Lower leg skin (tissue), 3 donors: ENCODE data around the gene KIF26B.

Experiments used
- POLR2A ChIP-seq, 2 donors: fragments of 450-650 bp; IDR thresholded peaks; one replicate each; pipeline ENCODE4 v1.6.1; 2016 to 2017; ENCODE audit warnings: antibody characterized with exemption in 2 of 2, mild to moderate bottlenecking in 1 of 2, moderate library complexity in 1 of 2
- TF ChIP-seq, protein P1 (sequence below), 3 donors: fragments of 450-650 bp; IDR thresholded peaks; one replicate each; pipeline ENCODE4 v1.5.1; 2016; ENCODE audit warnings: antibody characterized with exemption in 3 of 3, mild to moderate bottlenecking in 3 of 3, moderate library complexity in 2 of 3

DNA sequence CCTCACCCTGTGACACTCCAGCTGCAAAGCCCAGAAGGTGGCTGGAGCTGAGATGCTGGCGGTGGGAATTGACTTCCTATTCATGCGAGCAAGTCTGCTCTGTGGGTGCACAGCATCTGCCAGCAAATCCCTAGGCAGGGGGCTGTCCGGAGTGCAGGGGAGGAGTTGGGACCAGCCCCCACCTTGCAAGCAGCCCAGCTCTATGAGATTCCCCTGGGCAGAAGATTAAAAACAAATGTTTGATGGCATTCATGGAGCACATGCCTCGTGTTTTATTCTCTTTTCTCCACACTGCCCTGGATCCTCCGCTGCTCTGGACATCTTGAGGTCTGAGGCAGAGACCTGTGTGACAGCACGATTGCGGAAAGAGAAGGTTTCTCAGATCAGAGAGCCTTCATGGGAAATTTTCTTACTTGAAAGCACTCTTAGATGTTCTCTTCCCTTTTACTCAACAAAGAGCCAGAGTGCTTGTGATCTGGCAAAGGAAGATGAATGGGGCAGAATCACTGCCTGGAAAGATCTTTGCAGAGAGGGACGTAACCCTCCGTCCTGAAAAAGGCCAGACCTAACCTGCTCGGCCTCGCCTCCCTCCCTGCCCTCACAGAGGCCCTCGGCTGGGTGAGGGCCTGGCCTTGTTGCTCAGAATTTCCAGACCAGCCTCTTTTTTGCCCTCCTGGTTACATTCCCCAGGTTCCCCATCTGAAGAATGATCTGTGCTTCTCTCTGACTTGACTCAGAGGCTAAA is 597.1 kb downstream of the KIF26B start:
- TF ChIP-seq, protein P1, sequence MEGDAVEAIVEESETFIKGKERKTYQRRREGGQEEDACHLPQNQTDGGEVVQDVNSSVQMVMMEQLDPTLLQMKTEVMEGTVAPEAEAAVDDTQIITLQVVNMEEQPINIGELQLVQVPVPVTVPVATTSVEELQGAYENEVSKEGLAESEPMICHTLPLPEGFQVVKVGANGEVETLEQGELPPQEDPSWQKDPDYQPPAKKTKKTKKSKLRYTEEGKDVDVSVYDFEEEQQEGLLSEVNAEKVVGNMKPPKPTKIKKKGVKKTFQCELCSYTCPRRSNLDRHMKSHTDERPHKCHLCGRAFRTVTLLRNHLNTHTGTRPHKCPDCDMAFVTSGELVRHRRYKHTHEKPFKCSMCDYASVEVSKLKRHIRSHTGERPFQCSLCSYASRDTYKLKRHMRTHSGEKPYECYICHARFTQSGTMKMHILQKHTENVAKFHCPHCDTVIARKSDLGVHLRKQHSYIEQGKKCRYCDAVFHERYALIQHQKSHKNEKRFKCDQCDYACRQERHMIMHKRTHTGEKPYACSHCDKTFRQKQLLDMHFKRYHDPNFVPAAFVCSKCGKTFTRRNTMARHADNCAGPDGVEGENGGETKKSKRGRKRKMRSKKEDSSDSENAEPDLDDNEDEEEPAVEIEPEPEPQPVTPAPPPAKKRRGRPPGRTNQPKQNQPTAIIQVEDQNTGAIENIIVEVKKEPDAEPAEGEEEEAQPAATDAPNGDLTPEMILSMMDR (IDR thresholded peaks at IDR 0.05), result no peak
- TF ChIP-seq POLR2A (IDR thresholded peaks at IDR 0.05), result no peak
